ENCODE measurements around the gene FAM83C.

GRCh38 chr20:35238170-35238569, 54.1 kb downstream of the FAM83C start:
- TF ChIP-seq SP1 (IDR thresholded peaks at IDR 0.05) = no peak
- TF ChIP-seq HDGF (IDR thresholded peaks at IDR 0.05; ENCODE audit: borderline replicate concordance) = no peak
- TF ChIP-seq L3MBTL2 (conservative IDR thresholded peaks at IDR 0.05) = no peak
- TF ChIP-seq FOXM1 (IDR thresholded peaks at IDR 0.05; ENCODE audit: borderline replicate concordance) = no peak
- TF ChIP-seq NFRKB (IDR thresholded peaks at IDR 0.05) = no peak
- TF ChIP-seq ZNF384 (IDR thresholded peaks at IDR 0.05) = no peak
- no peak for TF ChIP-seq LEF1 (IDR thresholded peaks at IDR 0.05; ENCODE audit: borderline replicate concordance)
- TF ChIP-seq ARNT (IDR thresholded peaks at IDR 0.05) = no peak
- no peak for TF ChIP-seq BHLHE40 (IDR thresholded peaks at IDR 0.05; ENCODE audit: borderline replicate concordance)
- TF ChIP-seq SUZ12 (IDR thresholded peaks at IDR 0.05) = no peak
- no peak for TF ChIP-seq PKNOX1 (IDR thresholded peaks at IDR 0.05)
- TF ChIP-seq FOXA1 (IDR thresholded peaks at IDR 0.05) = no peak
- no peak for TF ChIP-seq CTBP1 (IDR thresholded peaks at IDR 0.05; ENCODE audit: borderline replicate concordance)
- no peak for TF ChIP-seq FOXK2 (IDR thresholded peaks at IDR 0.05)

Measured in HEK293T (cell line).